GM21576 (cell line): ENCODE data around the gene ZIC2.
A peak's percentile ranks its signal among the peaks of the same experiment; 100 is the strongest.

ENCODE experiments used
- ATAC-seq: cut with Tn5 transposase; IDR thresholded peaks from one replicate; pipeline ENCODE4 v1.9.1; 2021; ENCODE audit warnings: mild to moderate bottlenecking, moderate library complexity; ENCODE audit not compliant: unreplicated experiment

Gene ZIC2

DNA sequence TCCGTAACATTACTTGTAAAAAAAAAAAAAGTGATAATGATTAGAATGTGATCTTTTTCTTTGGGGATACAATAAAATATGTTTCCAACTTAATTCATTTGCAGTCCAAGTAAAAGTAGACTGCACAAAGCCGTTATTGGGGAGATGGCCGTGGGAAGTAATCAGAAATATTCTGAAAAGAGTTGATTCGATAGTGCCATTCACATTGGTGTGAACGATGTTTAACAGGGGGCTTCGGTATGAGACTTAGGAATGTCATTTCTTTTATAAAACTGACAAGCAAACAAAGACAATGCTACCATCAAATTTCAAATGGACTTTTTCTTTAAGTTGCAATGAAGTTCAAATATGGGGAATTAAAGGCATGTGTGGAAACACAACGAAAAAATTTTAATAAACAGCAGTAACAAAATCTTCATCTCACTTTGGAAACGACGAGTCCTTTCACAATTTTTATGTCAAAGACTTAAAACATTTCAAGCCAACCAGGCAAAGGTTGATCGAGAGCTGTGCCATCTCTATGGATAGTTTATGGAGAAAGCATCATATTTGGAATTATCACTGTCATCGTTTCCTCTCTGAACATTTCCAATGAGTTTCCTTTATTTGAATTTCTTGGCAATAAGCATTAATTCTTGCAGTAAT lies 8.3 kb upstream of the ZIC2 start:
- ATAC-seq: no peak

DNA sequence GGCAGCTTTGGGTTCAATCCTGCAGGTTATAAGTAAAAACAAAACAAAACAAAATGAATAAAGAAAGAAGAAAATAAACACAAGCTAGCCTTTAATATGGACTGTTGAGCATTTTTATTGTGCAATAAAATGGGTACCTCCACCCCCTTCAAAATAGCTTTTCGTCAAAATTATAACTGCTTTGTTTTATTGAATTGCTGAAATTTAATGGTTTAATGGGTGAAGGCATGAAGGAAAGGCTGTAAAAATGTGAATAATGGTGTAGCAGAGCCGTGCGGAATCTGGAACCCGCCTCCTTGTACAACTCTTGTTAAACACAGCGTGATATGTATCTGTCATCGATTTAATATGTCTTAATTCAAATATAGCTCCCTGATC lies 7.8 kb upstream of the ZIC2 start:
- no peak for ATAC-seq

DNA sequence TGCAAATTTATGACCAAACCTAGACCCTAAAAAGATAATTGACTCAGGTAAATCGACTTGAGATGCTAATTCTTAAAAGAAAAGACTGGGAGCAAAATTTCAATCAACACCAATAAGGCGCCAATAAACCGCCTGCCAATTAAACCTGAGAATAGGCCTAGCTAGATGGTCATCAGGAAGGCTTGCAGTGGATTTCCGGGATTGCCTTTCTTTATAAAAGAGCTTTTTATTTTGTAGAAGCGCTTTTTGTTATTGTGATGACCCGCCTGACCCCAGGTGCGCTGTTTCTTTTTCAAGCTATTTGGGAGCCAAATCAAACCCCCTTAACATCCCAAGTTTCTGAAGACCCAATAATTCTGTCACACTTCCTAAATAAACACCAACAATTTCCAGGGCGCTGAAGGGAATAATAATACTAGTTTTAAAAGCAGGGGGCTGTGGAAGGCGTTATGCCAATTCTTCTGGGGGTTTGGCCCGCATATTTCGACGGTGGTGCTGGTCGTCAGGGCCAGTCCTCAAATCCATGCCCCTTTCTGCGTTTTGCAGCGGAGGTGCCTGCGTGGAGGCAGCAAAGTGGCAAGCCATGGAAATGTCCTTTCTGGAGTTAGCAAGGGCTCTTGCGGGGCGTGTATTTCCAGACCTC lies 7.2 kb upstream of the ZIC2 start:
- no peak for ATAC-seq

DNA sequence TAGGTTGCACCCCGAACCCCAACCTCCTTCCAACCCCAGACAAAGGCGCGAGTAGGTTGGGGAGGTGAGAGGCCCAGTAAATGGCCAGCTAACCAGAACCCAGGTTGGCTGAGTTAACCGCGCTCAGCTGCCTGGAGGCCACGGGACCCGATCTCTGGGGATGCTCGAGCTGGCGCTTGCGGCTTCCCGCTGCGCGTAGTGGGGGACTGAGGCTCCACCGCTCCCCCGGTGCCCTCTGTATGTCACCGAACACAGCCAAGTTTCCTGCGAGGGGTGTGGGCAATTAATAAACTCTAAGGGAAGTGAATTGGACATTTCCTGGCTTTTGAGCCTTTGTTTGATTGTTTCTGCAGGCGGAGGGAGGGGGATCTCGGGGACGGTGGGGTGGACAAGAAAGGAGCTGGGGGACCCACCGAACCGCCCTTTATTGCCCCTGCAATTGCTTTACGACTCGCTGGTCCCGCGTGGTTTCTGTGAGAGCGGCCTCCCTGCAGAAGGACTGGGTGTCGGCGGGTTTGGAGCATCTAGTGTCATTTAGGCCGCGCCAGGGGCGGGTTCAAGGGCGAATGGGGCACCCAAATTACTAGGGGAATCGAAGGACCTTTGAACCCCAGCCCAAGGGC lies 6.5 kb upstream of the ZIC2 start:
- ATAC-seq: no peak

DNA sequence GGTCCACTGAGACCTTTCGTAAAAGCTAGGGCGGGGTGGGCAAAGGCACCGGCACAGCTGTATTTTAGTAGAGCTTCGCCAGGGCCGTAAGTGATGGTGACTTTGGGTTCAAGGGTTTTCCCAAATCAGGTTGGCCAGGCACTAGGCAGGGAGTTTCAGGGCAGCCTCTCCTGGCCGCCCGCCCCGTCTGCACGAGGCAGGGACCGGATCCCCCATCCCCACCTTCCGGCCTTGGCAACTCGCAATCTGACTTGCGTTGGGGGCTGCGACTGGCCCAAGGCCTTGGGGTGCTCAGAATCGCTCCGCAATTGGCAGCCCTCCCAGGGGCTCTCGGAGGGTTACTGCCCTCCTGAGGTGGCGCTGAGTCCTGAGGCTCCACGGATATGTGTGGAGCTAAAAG lies 6.0 kb upstream of the ZIC2 start:
- no peak for ATAC-seq

DNA sequence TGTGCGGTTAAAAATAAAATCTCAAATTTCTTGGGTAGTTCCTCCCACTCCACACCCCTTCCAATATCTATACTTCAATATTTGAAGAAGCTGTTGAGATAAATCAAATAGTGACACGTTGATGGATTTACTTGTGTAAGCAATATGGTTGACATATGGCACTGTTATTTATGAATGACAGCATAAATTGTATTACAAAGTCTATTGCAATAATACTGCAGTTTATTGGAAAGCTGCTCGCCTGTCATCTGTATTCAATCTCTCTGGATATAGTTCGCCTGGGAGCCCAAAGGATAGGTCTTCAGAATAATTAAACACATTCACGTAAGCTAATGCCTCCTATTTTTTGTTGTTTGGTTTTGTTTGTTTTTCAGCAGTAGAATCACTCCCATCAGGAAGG lies 5.0 kb upstream of the ZIC2 start:
- no peak for ATAC-seq

DNA sequence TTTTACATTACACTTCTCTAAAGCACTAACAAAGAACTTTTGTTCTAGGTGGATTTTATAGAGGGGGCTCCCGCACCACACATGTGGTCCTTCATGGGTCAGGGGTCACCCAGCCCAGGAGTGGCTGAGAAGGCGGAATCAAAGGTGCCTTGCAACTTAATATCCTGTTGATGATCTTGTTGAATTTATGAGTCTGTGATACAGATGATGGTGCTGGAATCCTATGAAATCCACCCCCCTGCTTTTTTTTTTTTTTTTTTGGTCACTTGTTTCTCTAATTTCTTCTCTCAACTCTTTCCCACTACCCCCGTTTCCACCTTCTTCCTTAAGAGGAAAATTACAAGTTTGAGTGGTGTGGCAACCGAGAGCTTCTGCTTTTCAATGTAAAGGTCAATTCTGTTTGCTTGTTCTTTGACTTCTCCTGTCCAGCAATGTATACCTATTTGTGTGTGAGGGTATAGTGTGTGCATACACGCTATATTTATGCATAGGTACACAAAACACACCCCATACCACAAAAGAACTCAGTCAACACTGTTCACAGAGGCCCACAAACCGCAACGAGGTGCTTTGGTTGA lies 4.2 kb upstream of the ZIC2 start:
- ATAC-seq: no peak

DNA sequence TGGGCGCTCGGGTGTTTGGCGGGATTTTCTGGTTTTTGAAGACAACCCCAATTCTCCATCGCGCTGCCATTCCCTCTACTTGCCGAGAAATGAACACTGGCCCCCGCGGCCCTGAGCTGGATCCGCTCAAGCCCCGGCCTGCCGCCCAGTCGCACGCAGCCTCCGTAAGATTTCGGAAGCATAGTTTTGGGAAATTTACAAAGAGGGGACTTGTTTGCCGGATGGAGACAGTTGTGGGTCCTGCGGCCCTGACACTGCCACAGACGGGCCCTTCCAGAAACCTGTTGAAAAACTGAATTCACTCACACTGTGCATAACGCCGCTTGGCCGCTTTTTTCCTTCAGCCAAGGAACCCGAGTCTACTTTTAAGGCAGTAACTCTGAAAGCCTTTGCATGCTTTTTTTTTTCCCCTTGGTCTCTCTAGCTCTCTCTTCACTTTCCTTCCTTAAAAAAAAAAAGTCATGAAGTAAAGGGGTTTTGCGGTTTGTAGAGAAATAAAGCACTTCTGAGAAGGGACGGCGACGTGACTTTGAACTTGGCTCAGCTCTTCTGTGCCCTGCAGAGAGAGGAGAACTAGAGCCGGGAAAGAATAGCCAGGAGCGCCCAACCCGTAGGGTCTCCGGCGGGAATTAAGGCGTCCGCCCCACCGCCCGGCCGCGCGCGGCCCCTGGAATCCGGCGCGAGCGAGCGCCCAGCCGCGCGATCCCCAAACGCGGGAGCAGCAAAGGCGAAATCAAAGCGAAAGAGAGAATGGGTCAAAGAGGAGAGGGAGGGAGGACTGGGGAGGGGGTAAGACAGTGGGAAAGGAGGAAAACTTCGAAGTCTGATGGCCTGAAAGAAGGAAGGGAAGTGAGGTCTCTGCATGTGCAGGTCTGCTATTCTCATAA lies 3.4 kb upstream of the ZIC2 start:
- no peak for ATAC-seq

DNA sequence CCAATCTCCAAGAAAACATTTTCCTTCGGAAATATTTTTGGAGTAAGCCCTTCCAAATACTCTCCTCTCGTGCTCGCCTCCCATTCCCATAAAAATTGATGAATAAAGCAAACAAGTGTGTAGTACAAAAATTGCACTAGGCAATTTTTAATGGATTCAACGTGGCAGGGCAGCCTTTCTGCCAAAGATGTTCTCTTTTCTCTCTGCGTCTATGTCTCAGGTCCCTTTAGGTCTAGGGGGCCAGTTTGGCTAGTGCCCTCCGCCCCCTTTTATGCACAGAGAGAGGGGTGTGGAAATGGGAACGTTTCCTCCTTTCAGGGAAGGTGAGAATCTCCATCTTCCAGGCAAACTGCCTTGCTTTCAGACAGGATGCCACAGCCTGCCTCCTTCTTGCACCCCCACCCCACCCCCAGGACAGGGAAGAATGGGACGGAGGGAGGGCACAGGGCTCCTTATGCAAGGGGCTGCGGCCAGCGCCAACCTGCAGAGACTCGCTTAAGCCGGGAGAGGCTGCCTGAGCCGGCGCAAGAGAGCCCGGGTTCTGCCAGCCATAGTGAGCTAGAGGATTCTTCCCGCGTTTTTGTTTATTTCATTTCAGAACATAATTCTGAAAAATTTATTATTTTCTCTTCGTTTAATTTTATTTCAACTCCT lies 2.7 kb upstream of the ZIC2 start:
- no peak for ATAC-seq

DNA sequence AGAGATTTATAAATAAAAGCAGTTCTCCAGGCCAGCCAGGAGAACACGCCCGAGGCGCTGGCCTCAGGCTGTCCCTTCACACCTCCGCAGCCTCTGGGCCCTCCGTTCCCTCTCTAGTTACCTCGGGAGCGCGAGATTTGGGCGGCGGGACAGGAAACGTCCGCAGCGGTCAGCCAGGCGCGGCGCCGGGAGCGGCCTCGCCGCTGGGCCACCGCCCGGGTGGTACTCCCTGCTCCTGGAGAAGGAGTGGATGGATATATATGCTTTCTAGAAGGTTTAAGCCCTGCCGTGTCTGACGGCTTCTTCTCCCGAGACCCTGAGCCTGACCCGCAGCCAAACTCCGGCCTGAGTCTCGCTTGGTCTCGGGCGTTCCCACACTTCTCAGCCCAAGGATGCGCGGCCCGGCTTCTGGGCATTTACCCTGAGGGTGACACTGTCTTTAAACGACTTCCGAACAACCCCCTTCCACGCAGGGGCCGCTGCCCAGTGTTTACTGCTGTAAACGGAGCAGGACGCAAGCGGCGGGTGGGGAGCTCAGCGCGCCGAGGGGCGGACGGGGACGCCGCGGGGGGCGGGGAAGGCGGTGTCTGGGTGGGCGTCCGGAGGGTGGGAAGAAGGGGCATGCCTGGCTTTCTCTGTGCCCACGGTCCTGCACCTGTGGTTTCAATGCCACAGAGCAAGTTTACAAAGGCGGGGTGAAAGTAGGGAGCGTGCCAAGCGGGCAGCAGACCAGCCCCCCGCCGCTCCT lies 2.0 kb upstream of the ZIC2 start:
- no peak for ATAC-seq

DNA sequence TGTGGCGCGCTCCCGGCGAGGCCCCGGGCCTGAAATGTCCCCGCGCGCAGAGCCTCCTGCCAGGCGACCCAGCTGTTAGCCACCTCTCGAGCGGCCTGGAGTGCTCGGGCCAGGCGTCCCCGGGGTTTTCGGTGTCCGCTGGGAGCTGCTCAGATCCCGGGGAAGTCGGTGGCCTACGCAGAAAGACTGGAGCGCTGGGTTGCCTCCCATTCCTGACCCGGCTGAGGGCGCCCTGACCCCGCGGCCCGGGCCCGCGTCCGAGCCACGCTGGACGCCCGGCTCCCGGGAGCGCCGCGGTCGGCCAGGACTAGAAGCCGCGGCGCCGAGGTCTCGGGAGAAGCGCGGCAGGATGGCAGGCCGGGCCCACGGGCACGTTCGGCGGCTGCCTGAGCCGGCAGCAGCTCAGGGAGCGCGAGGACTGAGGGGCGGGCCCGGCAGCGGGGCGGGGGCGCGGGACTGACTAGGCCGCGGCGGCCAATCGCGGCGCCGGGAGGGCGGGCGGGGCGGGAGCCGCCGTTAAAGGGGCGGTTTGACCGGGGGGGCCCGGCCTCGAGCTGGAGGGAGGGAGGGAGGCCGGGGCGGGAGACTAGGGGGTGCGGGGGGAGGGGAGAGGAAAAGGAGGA lies 1.3 kb upstream of the ZIC2 start:
- ATAC-seq: peak; percentile 45

DNA sequence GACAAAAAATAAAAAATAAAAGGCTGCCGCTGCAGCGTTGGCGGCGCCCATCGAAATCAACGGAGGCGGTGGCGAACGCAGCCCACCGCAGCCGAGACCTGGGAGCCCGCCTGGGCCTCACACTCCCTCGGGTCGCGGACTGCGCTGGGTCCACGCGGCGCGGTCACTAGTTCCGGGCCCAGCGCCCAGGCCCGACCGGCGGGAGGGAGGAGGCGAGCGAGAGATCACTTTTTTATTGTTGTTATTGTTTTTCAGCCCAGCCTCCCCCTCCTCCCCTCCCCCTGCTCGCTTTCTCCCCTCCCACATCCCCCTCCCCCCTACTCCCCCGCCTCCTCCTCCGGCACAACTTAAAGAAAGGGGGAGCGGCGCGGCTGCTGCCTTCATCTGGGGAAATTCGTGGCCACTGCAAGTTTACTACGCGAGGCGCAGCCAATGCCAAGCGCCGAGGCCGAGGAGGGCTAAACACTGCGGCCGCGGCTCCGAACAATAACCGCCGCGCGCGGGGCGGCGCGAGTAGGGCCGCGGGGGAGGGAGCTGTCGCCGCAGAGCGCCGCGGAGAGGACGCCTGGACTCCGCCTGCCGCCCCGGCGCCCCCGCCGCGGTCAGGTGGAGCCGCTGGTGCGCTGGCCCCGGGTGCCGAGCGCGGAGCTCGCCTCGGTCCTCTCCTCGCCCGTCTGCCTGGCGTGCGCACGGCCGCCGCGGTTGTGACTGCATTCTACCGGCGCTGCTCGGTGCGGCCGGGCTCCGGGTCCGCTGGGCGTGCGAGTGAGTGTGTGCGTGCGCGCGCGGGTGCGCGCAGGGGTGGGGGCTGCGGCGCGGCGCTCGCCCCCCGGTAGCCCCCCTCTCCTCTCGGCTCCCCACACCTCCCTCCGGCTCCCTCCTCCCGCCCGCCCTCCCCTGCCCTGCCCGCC lies 505 bp upstream of the ZIC2 start:
- peak; percentile 12 for ATAC-seq

DNA sequence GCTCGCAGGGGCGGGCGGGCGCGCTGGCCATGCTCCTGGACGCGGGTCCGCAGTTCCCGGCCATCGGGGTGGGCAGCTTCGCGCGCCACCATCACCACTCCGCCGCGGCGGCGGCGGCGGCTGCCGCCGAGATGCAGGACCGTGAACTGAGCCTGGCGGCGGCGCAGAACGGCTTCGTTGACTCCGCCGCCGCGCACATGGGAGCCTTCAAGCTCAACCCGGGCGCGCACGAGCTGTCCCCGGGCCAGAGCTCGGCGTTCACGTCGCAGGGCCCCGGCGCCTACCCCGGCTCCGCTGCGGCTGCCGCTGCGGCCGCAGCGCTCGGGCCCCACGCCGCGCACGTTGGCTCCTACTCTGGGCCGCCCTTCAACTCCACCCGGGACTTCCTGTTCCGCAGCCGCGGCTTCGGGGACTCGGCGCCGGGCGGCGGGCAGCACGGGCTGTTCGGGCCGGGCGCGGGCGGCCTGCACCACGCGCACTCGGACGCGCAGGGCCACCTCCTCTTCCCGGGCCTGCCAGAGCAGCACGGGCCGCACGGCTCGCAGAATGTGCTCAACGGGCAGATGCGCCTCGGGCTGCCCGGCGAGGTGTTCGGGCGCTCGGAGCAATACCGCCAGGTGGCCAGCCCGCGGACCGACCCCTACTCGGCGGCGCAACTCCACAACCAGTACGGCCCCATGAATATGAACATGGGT lies 599 bp downstream of the ZIC2 start:
- ATAC-seq: no peak

DNA sequence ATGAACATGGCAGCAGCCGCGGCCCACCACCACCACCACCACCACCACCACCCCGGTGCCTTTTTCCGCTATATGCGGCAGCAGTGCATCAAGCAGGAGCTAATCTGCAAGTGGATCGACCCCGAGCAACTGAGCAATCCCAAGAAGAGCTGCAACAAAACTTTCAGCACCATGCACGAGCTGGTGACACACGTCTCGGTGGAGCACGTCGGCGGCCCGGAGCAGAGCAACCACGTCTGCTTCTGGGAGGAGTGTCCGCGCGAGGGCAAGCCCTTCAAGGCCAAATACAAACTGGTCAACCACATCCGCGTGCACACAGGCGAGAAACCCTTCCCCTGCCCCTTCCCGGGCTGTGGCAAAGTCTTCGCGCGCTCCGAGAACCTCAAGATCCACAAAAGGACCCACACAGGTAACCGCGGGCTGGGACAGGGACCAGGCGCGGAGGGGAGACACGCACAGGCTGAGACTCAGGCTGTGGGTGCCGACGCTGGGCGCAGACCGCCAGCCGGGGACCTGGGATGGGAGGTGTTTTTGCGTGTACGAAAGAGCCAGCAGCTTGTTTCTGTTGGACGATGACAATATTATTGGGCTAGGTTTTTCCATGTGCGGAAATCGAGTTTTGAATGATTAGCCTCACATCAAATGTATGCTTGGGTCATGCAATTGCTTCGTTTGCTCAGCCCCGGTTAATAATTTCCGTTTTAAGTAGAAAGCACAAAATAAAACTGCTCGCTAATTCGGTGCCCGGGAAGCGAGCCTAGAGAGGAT lies 1.3 kb downstream of the ZIC2 start:
- no peak for ATAC-seq

DNA sequence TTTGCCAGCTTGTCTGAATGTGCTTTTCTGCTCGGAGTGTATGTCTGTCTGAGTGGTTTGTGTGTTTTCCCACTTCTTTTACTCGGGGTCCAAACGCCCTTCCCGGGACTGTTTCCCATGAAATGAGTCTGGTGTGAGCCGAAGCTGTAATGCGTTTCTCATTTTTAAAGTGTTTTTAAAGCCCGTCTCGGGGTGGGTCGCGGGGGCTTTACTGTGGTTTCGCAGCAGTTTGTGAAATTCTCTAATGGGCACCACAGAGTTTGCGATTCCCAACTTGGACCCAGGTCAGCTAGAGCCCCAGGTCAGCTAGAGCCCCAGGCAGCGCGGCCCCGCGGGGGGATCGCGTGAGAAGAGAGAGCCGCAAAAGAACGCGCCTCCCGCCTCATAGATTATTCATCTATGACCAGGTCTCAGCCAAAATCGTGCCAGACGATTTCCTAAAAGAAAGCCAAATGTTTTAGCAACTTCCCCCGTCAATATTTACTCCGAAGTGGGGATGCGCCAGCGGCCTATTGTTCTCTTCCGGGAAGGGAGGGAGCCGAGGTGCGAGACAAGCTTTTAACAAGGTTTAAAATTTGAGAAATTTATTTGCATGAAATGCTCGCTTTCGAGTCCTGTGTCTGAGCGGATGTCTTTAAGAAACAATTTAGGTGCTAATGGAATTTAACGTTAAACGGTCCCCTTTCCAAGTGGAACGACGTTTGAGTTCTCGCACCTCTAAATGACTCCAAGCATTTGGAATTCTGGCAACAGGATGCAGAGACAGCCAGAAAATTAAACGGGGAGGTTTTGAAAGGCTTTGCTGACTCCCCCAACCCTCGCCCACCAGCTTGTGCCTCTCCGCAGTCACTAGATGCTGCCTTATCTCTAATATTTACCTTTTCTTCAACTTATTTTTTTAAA lies 2.2 kb downstream of the ZIC2 start:
- ATAC-seq: no peak
